AG08395 (cell line): ENCODE results near the gene GATA3.

Experiments
- DNase-seq: peaks from one replicate; pipeline ENCODE4 v3.0.0; 2012; ENCODE audit warnings: mixed read lengths, low spot score

The GATA3 gene

GRCh38 chr10:8102708-8103401 is 48.4 kb downstream of the GATA3 start:
- DNase-seq, result no peak

GRCh38 chr10:8103543-8103942 is 49.1 kb downstream of the GATA3 start:
- DNase-seq, result no peak

- DNase-seq, result no peak
Observed at GRCh38 chr10:8104005-8104404, 49.5 kb downstream of the GATA3 start.

- no peak for DNase-seq
Observed at GRCh38 chr10:8104721-8105120, 50.2 kb downstream of the GATA3 start.

- no peak for DNase-seq
Observed at GRCh38 chr10:8105932-8106331, 51.4 kb downstream of the GATA3 start.

GRCh38 chr10:8112230-8112905 is 57.9 kb downstream of the GATA3 start:
- DNase-seq, result no peak

- DNase-seq, result no peak
Observed at GRCh38 chr10:8112942-8113442, 58.5 kb downstream of the GATA3 start.

GRCh38 chr10:8113616-8114015 is 59.1 kb downstream of the GATA3 start:
- DNase-seq, result no peak

GRCh38 chr10:8114741-8115617 is 60.5 kb downstream of the GATA3 start:
- DNase-seq, result no peak

GRCh38 chr10:8115618-8115980 is 61.1 kb downstream of the GATA3 start:
- no peak for DNase-seq

GRCh38 chr10:8116474-8116873 is 62.0 kb downstream of the GATA3 start:
- DNase-seq, result no peak

GRCh38 chr10:8116926-8117493 is 62.5 kb downstream of the GATA3 start:
- DNase-seq, result no peak

GRCh38 chr10:8121201-8121890 is 66.9 kb downstream of the GATA3 start:
- DNase-seq, result no peak

- no peak for DNase-seq
Observed at GRCh38 chr10:8122611-8123369, 68.3 kb downstream of the GATA3 start.

GRCh38 chr10:8124436-8124835 is 69.9 kb downstream of the GATA3 start:
- DNase-seq, result no peak
